ENCODE measurements around the gene EPB41L4A. TPM values are rescaled to one million over a fixed set of nuclear protein-coding genes. Genes with fewer than 3 reads are reported as not detected.
A peak's percentile ranks its signal among the peaks of the same experiment; 100 is the strongest.

The EPB41L4A gene
- total and polyA plus RNA-seq, 11 donors: 6.4 to 34.5 (median 16.2) TPM

GRCh38 chr5:112316731-112317130 is 102.3 kb downstream of the EPB41L4A start:
- Histone ChIP-seq H3K27me3 (no peaks in the 10 kb centered on the region), H3K27ac (no peak overlapping the region), H3K9me3 (no peaks in the 10 kb centered on the region), H3K36me3 (peaks cover 0 to 3% (median 0%) of the 10 kb centered on the region in 9 donors), H3K4me3 (no peak overlapping the region), H3K4me1 (peaks cover 0 to 30% (median 10%) of the 10 kb centered on the region in 12 donors)
- ATAC-seq (no peak), DNase-seq (no peak)
- intact Hi-C loops (cut with DNase I): no loop called here
- WGBS, 4 donors: 62 to 91% (median 75%) methylated on average over 2 of the region's 2 CpGs
- TF ChIP-seq POLR2A (IDR thresholded peaks at IDR 0.05): no peak
- no peak for TF ChIP-seq CTCF (IDR thresholded peaks at IDR 0.05)

GRCh38 chr5:112316006-112316405 is 103.1 kb downstream of the EPB41L4A start:
- ATAC-seq: no peak
- Histone ChIP-seq H3K36me3 (peaks cover 0 to 3% (median 0%) of the 10 kb centered on the region in 9 donors), H3K9me3 (no peaks in the 10 kb centered on the region), H3K4me1 (peaks cover 0 to 37% (median 13%) of the 10 kb centered on the region in 12 donors), H3K27ac (no peak overlapping the region), H3K4me3 (no peak overlapping the region), H3K27me3 (no peaks in the 10 kb centered on the region)
- 46 to 55% (median 51%) methylated on average over 2 of the region's 2 CpGs for WGBS, 4 donors
- TF ChIP-seq POLR2A (IDR thresholded peaks at IDR 0.05): no peak
- no peak for DNase-seq
- intact Hi-C loops (cut with DNase I): no loop called here

- Histone ChIP-seq H3K27me3 (no peaks in the 10 kb centered on the region), H3K4me1 (peaks cover 0 to 20% (median 5%) of the 10 kb centered on the region in 12 donors), H3K9me3 (peaks cover 0 to 4% (median 0%) of the 10 kb centered on the region in 12 donors), H3K27ac (no peak overlapping the region), H3K36me3 (no peaks in the 10 kb centered on the region), H3K4me3 (no peak overlapping the region)
- 93 to 97% (median 95%) methylated on average over 4 of the region's 4 CpGs for WGBS, 4 donors
- peak in 1 of 4 donors; percentile 41 for ATAC-seq
- intact Hi-C loops (cut with DNase I): no loop called here
- no peak for DNase-seq
- TF ChIP-seq POLR2A (IDR thresholded peaks at IDR 0.05): no peak
- no peak for TF ChIP-seq CTCF (IDR thresholded peaks at IDR 0.05)
Measured at GRCh38 chr5:112312295-112313275, 106.5 kb downstream of the EPB41L4A start.

GRCh38 chr5:112310746-112311145 is 108.3 kb downstream of the EPB41L4A start:
- H3K9me3 ChIP-seq: peaks cover 0 to 4% (median 0%) of the 10 kb centered on the region in 12 donors
- no peaks in the 10 kb centered on the region for H3K36me3 ChIP-seq
- WGBS, 4 donors: 97 to 100% (median 100%) methylated on average over 1 of the region's 1 CpG
- no peaks in the 10 kb centered on the region for H3K27me3 ChIP-seq
- peaks cover 0 to 11% (median 3%) of the 10 kb centered on the region in 12 donors for H3K4me1 ChIP-seq
- H3K27ac ChIP-seq: no peak overlapping the region
- H3K4me3 ChIP-seq: no peak overlapping the region
- ATAC-seq (no peak), DNase-seq (no peak)
- intact Hi-C loops (cut with DNase I): no loop called here
- no peak for TF ChIP-seq CTCF (IDR thresholded peaks at IDR 0.05)
- TF ChIP-seq POLR2A (IDR thresholded peaks at IDR 0.05): no peak
